Occipital lobe (tissue), 2 donors: ENCODE data around the gene ERCC2. TPM values are rescaled to one million over a fixed set of nuclear protein-coding genes. Genes with fewer than 3 reads are reported as not detected.
"Not testable (repeated sequence)": the region's sequence is repeated elsewhere in the genome, so short reads cannot be mapped to it uniquely, and the experiment has no call there.

Experiments used
- DNase-seq: peaks from one replicate; lab custom pipeline; 2025; lab: John Stamatoyannopoulos, UW
- total RNA-seq: library from RNA; depleted of rRNA; stranded (reverse); fragments of >200 nt; gene quantifications from one replicate; pipeline ENCODE4 v1.2.3, GENCODE V29; 2014

Gene ERCC2
- total RNA-seq, 1 donor from 2014 or later: 10.9 TPM

GRCh38 chr19:45336696-45337251, 33.6 kb downstream of the ERCC2 start:
- no peak for DNase-seq

GRCh38 chr19:45334881-45335280, 35.5 kb downstream of the ERCC2 start:
- DNase-seq: not testable (repeated sequence)

- DNase-seq: no peak
These were observed 36.6 kb downstream of the ERCC2 start for GRCh38 chr19:45333609-45334303.

- no peak for DNase-seq
These were observed 39.0 kb downstream of the ERCC2 start for GRCh38 chr19:45331411-45331810.

- no peak for DNase-seq
These were observed 42.8 kb downstream of the ERCC2 start for GRCh38 chr19:45327404-45328143.

GRCh38 chr19:45324349-45324907, 45.9 kb downstream of the ERCC2 start:
- no peak for DNase-seq

- no peak for DNase-seq
These were observed 46.7 kb downstream of the ERCC2 start for GRCh38 chr19:45323671-45324081.

- no peak for DNase-seq
These were observed 47.6 kb downstream of the ERCC2 start, which contains the start of gene CKM for GRCh38 chr19:45322744-45323281. Gene CKM (minus strand): TSS chr19:45322875. CDS start chr19:45319713, 3,162 bp downstream.

- DNase-seq: no peak
These were observed 48.1 kb downstream of the ERCC2 start for GRCh38 chr19:45322311-45322710.

- no peak for DNase-seq
These were observed 48.5 kb downstream of the ERCC2 start for GRCh38 chr19:45321848-45322247.

- DNase-seq: no peak
These were observed 49.2 kb downstream of the ERCC2 start for GRCh38 chr19:45320997-45321775.

- no peak for DNase-seq
These were observed 55.1 kb downstream of the ERCC2 start for GRCh38 chr19:45315304-45315703.

GRCh38 chr19:45314708-45315245, 55.6 kb downstream of the ERCC2 start:
- DNase-seq: no peak

- DNase-seq: not testable (repeated sequence)
These were observed 58.1 kb downstream of the ERCC2 start for GRCh38 chr19:45312285-45312684.

GRCh38 chr19:45311621-45312020, 58.8 kb downstream of the ERCC2 start:
- DNase-seq: no peak

GRCh38 chr19:45309322-45309721, 61.1 kb downstream of the ERCC2 start:
- not testable (repeated sequence) for DNase-seq

- DNase-seq: no peak
These were observed 63.0 kb downstream of the ERCC2 start for GRCh38 chr19:45307361-45307760.

- DNase-seq: no peak
These were observed 63.8 kb downstream of the ERCC2 start for GRCh38 chr19:45306518-45307027.

GRCh38 chr19:45306040-45306439, 64.3 kb downstream of the ERCC2 start:
- DNase-seq: no peak

- DNase-seq: no peak
These were observed 65.0 kb downstream of the ERCC2 start for GRCh38 chr19:45305421-45305820.

GRCh38 chr19:45305007-45305406, 65.4 kb downstream of the ERCC2 start:
- DNase-seq: no peak
